WTC11 (cell line): Measurements from ENCODE around the gene SKAP1. TPM values are rescaled to one million over a fixed set of nuclear protein-coding genes. Genes with fewer than 3 reads are reported as not detected.

Experiments
- ATAC-seq: fragments of 200-7000 bp; cut with Tn5 transposase; 2 replicates; pipeline ENCODE4 v1.10.0; 2021; ENCODE audit warnings: mild to moderate bottlenecking, moderate library complexity
- CTCF ChIA-PET: fragments of 300-600 bp; sonication (Branson Sonifier 250); formaldehyde crosslinking; loops from one replicate; lab custom pipeline; 2021; ENCODE audit warnings: antibody characterized with exemption; lab: Charles Lee
- POLR2A ChIA-PET: fragments of 350-600 bp; sonication (Branson Sonifier 250); formaldehyde crosslinking; loops from one replicate; lab custom pipeline; 2021; ENCODE audit warnings: antibody characterized with exemption; lab: Charles Lee
- DNase-seq: peaks from one replicate; pipeline ENCODE4 v3.0.0; 2021; ENCODE audit warnings: low spot score
- H3K27ac Mint-ChIP-seq: 2 replicates; pipeline ENCODE4 v1.8.0; 2021; ENCODE audit warnings: mixed read lengths
- H3K27me3 Mint-ChIP-seq: 2 replicates; pipeline ENCODE4 v1.8.0; 2021; ENCODE audit warnings: low read depth, mild to moderate bottlenecking, moderate library complexity, mixed read lengths
- H3K36me3 Mint-ChIP-seq: 2 replicates; pipeline ENCODE4 v1.8.0; 2021; ENCODE audit warnings: mixed read lengths
- H3K4me1 Mint-ChIP-seq: 2 replicates; pipeline ENCODE4 v1.8.0; 2022; ENCODE audit warnings: mixed read lengths
- H3K4me3 Mint-ChIP-seq: 2 replicates; pipeline ENCODE4 v1.8.0; 2021; ENCODE audit warnings: mild to moderate bottlenecking, moderate library complexity, mixed read lengths
- H3K9me3 Mint-ChIP-seq: 2 replicates; pipeline ENCODE4 v1.8.0; 2021; ENCODE audit warnings: mixed read lengths
- CBFB ChIP-seq: sonication (generic); formaldehyde crosslinking; IDR thresholded peaks from 2 replicates; pipeline ENCODE4 v1.8.1; 2022; ENCODE audit warnings: mild to moderate bottlenecking, low read depth, missing genetic modification reagents
- CREB1 ChIP-seq: sonication (generic); formaldehyde crosslinking; IDR thresholded peaks from 2 replicates; pipeline ENCODE4 v1.8.0; 2023; ENCODE audit warnings: mild to moderate bottlenecking, missing genetic modification reagents
- CREM ChIP-seq: sonication (generic); formaldehyde crosslinking; IDR thresholded peaks from 2 replicates; pipeline ENCODE4 v1.8.1; 2022; ENCODE audit warnings: mild to moderate bottlenecking, missing genetic modification reagents, moderate library complexity
- FOXP1 ChIP-seq: sonication (generic); formaldehyde crosslinking; IDR thresholded peaks from 2 replicates; pipeline ENCODE4 v1.8.0; 2022; ENCODE audit warnings: missing genetic modification reagents, mild to moderate bottlenecking, moderate library complexity, borderline replicate concordance
- FOXP4 ChIP-seq: sonication (generic); formaldehyde crosslinking; IDR thresholded peaks from 2 replicates; pipeline ENCODE4 v1.8.0; 2022; ENCODE audit warnings: mild to moderate bottlenecking, missing genetic modification reagents
- GABPB1 ChIP-seq: sonication (generic); formaldehyde crosslinking; IDR thresholded peaks from 2 replicates; pipeline ENCODE4 v1.8.1; 2023; ENCODE audit warnings: mild to moderate bottlenecking, missing genetic modification reagents
- GRHL2 ChIP-seq: fragments of 250-450 bp; sonication (Bioruptor Pico); IDR thresholded peaks from 2 replicates; pipeline ENCODE4 v1.8.0; 2022; ENCODE audit warnings: mild to moderate bottlenecking, moderate library complexity; ENCODE audit not compliant: insufficient replicate concordance, severe bottlenecking
- NR2C2 ChIP-seq: sonication (generic); formaldehyde crosslinking; IDR thresholded peaks from 2 replicates; pipeline ENCODE4 v1.8.0; 2022; ENCODE audit warnings: mild to moderate bottlenecking, missing genetic modification reagents
- NR3C1 ChIP-seq: sonication (generic); formaldehyde crosslinking; conservative IDR thresholded peaks from 2 replicates; pipeline ENCODE4 v1.8.1; 2023; ENCODE audit warnings: low read depth, mild to moderate bottlenecking, missing genetic modification reagents
- RORB ChIP-seq: fragments of 250-450 bp; sonication (Bioruptor Pico); IDR thresholded peaks from 2 replicates; pipeline ENCODE4 v1.9.0; 2021; ENCODE audit warnings: mild to moderate bottlenecking
- SMAD4 ChIP-seq: sonication (generic); formaldehyde crosslinking; IDR thresholded peaks from 2 replicates; pipeline ENCODE4 v1.8.0; 2022; ENCODE audit warnings: mild to moderate bottlenecking, missing genetic modification reagents
- TEAD1 ChIP-seq: sonication (generic); formaldehyde crosslinking; IDR thresholded peaks from 2 replicates; pipeline ENCODE4 v1.8.0; 2022; ENCODE audit warnings: mild to moderate bottlenecking, missing genetic modification reagents
- TP53 ChIP-seq: sonication (generic); formaldehyde crosslinking; IDR thresholded peaks from 2 replicates; pipeline ENCODE4 v1.8.1; 2023; ENCODE audit warnings: mild to moderate bottlenecking, missing genetic modification reagents
- ZBTB21 ChIP-seq: sonication (generic); formaldehyde crosslinking; IDR thresholded peaks from 2 replicates; pipeline ENCODE4 v1.8.1; 2023; ENCODE audit warnings: mild to moderate bottlenecking, missing genetic modification reagents, borderline replicate concordance
- ZNF232 ChIP-seq: sonication (generic); formaldehyde crosslinking; IDR thresholded peaks from 2 replicates; pipeline ENCODE4 v1.8.0; 2022; ENCODE audit warnings: mild to moderate bottlenecking, missing genetic modification reagents
- ZNF263 ChIP-seq: sonication (generic); formaldehyde crosslinking; IDR thresholded peaks from 2 replicates; pipeline ENCODE4 v1.8.1; 2022; ENCODE audit warnings: low read depth, mild to moderate bottlenecking, moderate library complexity, missing genetic modification reagents
- ZNF671 ChIP-seq: fragments of 250-450 bp; sonication (Bioruptor Pico); IDR thresholded peaks from 2 replicates; pipeline ENCODE4 v1.8.0; 2021; ENCODE audit warnings: mild to moderate bottlenecking
- total RNA-seq: library from RNA; stranded (reverse); gene quantifications from 3 replicates; pipeline ENCODE4 v1.2.3, GENCODE V29; 2021
- TF ChIP-seq, protein P1 (sequence below): fragments of 250-450 bp; sonication (Bioruptor Pico); IDR thresholded peaks from 2 replicates; pipeline ENCODE4 v1.9.0; 2021; ENCODE audit warnings: mild to moderate bottlenecking
- TF ChIP-seq, protein P2 (sequence below): sonication (generic); formaldehyde crosslinking; IDR thresholded peaks from 2 replicates; pipeline ENCODE4 v1.8.1; 2022; ENCODE audit warnings: low read depth, missing genetic modification reagents, borderline replicate concordance
- TF ChIP-seq, protein P3 (sequence below): sonication (generic); formaldehyde crosslinking; IDR thresholded peaks from 2 replicates; pipeline ENCODE4 v1.8.1; 2023; ENCODE audit warnings: mild to moderate bottlenecking, missing genetic modification reagents
- TF ChIP-seq, protein P4 (sequence below): sonication (generic); formaldehyde crosslinking; IDR thresholded peaks from 2 replicates; pipeline ENCODE4 v1.8.0; 2022; ENCODE audit warnings: mild to moderate bottlenecking, missing genetic modification reagents
- TF ChIP-seq, protein P5 (sequence below): sonication (generic); formaldehyde crosslinking; IDR thresholded peaks from 2 replicates; pipeline ENCODE4 v1.8.1; 2022; ENCODE audit warnings: low read depth, mild to moderate bottlenecking, moderate library complexity, missing genetic modification reagents, borderline replicate concordance

Gene SKAP1
- total RNA-seq, 1 experiment from 2014 or later: not detected

DNA sequence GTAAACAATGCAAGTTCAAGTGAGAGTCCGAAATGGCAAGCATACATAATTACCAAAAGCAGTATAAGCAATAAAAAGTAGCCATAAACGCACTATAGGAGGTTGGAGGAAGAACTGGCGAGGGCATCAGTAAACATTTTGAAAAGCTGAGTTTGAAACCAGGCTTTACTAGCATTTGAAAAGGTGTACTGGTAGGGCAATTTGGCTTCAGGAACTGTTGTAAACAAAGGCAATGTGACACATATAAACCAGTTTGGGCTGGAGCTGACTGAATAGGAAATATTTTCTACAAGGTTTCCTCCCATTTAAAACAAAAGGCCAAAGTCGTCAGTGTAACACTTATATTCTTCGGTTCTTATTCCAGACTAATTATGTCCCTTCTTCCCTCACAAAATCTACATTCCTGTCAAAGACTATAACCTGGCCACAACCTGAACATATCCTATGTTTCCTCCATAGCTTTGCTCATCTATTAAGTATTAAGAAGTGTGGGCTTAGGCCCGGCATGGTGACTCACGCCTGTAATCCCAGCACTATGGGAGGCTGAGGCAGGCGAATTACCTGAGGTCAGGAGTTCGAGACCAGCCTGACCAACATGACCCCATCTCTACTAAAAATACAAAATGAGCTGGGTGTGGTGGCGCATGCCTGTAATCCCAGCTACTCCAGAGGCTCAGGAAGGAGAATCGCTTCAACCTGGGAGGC is 336.5 kb downstream of the SKAP1 start:
- DNase-seq (no peak), ATAC-seq (no peak)
- Mint-ChIP-seq H3K27me3 (no peaks in the 10 kb centered on the region), H3K27ac (peak overlapping the region; percentile 36), H3K36me3 (0 out of 2 replicates have a peak, but pooled peaks cover 3% of the 10 kb centered on the region), H3K4me1 (peaks cover 10% of the 10 kb centered on the region; the same call in 1 of the 2 replicates), H3K4me3 (no peak overlapping the region), H3K9me3 (no peaks in the 10 kb centered on the region)
- POLR2A ChIA-PET: interaction anchor here (0.7 kb wide), 1 partner anchor 1699 kb away, joined by 3 read pairs; no protein-coding TSS in a partner anchor
- CTCF ChIA-PET: interaction anchor here (0.6 to 1.5 kb wide), 2 partner anchors 13 to 19 kb away, joined by 4 to 5 read pairs; no protein-coding TSS in a partner anchor
- TF ChIP-seq NR3C1 (CRISPR knock-in tag) (no peak), GRHL2 (no peak), TEAD1 (no peak), ZNF232 (CRISPR knock-in tag) (no peak), FOXP1 (no peak), ZNF263 (no peak), ZNF671 (CRISPR knock-in tag) (no peak)
- TF ChIP-seq, protein P1, sequence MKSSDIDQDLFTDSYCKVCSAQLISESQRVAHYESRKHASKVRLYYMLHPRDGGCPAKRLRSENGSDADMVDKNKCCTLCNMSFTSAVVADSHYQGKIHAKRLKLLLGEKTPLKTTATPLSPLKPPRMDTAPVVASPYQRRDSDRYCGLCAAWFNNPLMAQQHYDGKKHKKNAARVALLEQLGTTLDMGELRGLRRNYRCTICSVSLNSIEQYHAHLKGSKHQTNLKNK (CRISPR knock-in tag): no peak
- TF ChIP-seq, protein P2, sequence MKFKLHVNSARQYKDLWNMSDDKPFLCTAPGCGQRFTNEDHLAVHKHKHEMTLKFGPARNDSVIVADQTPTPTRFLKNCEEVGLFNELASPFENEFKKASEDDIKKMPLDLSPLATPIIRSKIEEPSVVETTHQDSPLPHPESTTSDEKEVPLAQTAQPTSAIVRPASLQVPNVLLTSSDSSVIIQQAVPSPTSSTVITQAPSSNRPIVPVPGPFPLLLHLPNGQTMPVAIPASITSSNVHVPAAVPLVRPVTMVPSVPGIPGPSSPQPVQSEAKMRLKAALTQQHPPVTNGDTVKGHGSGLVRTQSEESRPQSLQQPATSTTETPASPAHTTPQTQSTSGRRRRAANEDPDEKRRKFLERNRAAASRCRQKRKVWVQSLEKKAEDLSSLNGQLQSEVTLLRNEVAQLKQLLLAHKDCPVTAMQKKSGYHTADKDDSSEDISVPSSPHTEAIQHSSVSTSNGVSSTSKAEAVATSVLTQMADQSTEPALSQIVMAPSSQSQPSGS (CRISPR knock-in tag): no peak
- TF ChIP-seq, protein P3, sequence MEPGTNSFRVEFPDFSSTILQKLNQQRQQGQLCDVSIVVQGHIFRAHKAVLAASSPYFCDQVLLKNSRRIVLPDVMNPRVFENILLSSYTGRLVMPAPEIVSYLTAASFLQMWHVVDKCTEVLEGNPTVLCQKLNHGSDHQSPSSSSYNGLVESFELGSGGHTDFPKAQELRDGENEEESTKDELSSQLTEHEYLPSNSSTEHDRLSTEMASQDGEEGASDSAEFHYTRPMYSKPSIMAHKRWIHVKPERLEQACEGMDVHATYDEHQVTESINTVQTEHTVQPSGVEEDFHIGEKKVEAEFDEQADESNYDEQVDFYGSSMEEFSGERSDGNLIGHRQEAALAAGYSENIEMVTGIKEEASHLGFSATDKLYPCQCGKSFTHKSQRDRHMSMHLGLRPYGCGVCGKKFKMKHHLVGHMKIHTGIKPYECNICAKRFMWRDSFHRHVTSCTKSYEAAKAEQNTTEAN (CRISPR knock-in tag): no peak

DNA sequence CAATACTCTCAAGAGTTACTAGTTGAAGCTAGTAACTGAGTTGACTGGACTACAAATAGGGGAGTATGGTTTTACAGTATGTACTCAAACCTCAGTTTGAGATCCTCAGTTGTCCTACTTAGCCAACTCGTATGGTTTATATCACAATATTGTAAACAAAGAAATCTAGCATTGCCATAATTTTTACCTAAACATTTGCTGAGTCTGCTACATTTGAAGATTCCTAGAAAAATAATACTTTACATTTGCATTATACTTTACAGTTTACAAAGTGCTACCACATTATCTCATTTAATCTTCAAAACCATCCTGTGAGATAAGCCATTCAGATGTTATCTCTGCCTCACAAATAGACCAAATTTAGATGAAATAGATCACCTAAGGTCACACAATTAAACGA is 345.1 kb downstream of the SKAP1 start:
- Mint-ChIP-seq H3K27ac (peak overlapping the region; percentile 53; the same call in 1 of the 2 replicates), H3K4me1 (peaks cover 9% of the 10 kb centered on the region; the same call in 1 of the 2 replicates), H3K36me3 (peaks cover 3% of the 10 kb centered on the region; the same call in 1 of the 2 replicates)
- TF ChIP-seq TP53 (CRISPR knock-in tag) (no peak), SMAD4 (CRISPR knock-in tag) (no peak), CREB1 (CRISPR knock-in tag) (no peak), CREM (CRISPR knock-in tag) (no peak), ZBTB21 (CRISPR knock-in tag) (no peak), CBFB (CRISPR knock-in tag) (no peak), FOXP4 (CRISPR knock-in tag) (no peak), GABPB1 (CRISPR knock-in tag) (no peak), NR2C2 (CRISPR knock-in tag) (no peak), RORB (CRISPR knock-in tag) (no peak)
- TF ChIP-seq, protein P4, sequence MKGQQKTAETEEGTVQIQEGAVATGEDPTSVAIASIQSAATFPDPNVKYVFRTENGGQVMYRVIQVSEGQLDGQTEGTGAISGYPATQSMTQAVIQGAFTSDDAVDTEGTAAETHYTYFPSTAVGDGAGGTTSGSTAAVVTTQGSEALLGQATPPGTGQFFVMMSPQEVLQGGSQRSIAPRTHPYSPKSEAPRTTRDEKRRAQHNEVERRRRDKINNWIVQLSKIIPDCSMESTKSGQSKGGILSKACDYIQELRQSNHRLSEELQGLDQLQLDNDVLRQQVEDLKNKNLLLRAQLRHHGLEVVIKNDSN: no peak
- TF ChIP-seq, protein P5, sequence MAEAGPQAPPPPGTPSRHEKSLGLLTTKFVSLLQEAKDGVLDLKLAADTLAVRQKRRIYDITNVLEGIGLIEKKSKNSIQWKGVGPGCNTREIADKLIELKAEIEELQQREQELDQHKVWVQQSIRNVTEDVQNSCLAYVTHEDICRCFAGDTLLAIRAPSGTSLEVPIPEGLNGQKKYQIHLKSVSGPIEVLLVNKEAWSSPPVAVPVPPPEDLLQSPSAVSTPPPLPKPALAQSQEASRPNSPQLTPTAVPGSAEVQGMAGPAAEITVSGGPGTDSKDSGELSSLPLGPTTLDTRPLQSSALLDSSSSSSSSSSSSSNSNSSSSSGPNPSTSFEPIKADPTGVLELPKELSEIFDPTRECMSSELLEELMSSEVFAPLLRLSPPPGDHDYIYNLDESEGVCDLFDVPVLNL (CRISPR knock-in tag): no peak
- TF ChIP-seq, all 79 proteins: peak for 0
- Mint-ChIP-seq H3K4me3 (no peak overlapping the region), H3K27me3 (no peaks in the 10 kb centered on the region), H3K9me3 (no peaks in the 10 kb centered on the region)
- POLR2A ChIA-PET: interaction anchor here (1.1 kb wide), 1 partner anchor 16 kb away, joined by 3 read pairs; the partner anchor contains the start of gene CBX1
- ATAC-seq (no peak), DNase-seq (no peak)
- CTCF ChIA-PET: interaction anchor here (1.0 to 1.5 kb wide), 2 partner anchors 17 to 46 kb away, joined by 3 to 7 read pairs; no protein-coding TSS in a partner anchor
